ENCODE measurements around the gene UBE2Q2. TPM values are rescaled to one million over a fixed set of nuclear protein-coding genes. Genes with fewer than 3 reads are reported as not detected.

Gene UBE2Q2
- total RNA-seq, 1 experiment from 2014 or later: 27.0 TPM

DNA sequence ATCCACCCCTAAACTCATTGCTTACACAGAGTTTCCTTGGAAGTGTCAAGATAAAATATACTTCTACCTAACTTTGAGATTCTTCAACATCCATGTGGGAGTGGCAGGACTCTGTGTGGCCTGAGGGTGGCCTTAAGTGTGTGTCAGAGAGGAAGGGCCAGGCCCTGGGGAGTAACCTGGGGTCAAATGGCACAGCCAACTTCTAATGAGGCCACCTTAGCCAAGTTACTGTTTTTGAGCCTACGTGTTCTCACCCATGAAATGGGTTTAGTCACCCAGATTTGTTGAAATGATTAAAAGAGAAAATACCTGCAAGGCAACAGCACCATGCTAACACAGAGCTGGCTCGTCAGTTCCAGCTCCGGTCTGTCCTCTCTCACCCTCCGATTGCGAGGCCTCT is 28.5 kb upstream of the UBE2Q2 start:
- POLR2A ChIA-PET: no interaction called here
- no peak for TF ChIP-seq GRHL2 (CRISPR knock-in tag; IDR thresholded peaks at IDR 0.05; ENCODE audit: insufficient replicate concordance, severe bottlenecking)
- no peak for TF ChIP-seq ZNF232 (CRISPR knock-in tag; IDR thresholded peaks at IDR 0.05)
- TF ChIP-seq, protein P1, sequence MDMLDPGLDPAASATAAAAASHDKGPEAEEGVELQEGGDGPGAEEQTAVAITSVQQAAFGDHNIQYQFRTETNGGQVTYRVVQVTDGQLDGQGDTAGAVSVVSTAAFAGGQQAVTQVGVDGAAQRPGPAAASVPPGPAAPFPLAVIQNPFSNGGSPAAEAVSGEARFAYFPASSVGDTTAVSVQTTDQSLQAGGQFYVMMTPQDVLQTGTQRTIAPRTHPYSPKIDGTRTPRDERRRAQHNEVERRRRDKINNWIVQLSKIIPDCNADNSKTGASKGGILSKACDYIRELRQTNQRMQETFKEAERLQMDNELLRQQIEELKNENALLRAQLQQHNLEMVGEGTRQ (CRISPR knock-in tag; IDR thresholded peaks at IDR 0.05): no peak
- TF ChIP-seq JAZF1 (CRISPR knock-in tag; IDR thresholded peaks at IDR 0.05): no peak
- TF ChIP-seq, protein P2, sequence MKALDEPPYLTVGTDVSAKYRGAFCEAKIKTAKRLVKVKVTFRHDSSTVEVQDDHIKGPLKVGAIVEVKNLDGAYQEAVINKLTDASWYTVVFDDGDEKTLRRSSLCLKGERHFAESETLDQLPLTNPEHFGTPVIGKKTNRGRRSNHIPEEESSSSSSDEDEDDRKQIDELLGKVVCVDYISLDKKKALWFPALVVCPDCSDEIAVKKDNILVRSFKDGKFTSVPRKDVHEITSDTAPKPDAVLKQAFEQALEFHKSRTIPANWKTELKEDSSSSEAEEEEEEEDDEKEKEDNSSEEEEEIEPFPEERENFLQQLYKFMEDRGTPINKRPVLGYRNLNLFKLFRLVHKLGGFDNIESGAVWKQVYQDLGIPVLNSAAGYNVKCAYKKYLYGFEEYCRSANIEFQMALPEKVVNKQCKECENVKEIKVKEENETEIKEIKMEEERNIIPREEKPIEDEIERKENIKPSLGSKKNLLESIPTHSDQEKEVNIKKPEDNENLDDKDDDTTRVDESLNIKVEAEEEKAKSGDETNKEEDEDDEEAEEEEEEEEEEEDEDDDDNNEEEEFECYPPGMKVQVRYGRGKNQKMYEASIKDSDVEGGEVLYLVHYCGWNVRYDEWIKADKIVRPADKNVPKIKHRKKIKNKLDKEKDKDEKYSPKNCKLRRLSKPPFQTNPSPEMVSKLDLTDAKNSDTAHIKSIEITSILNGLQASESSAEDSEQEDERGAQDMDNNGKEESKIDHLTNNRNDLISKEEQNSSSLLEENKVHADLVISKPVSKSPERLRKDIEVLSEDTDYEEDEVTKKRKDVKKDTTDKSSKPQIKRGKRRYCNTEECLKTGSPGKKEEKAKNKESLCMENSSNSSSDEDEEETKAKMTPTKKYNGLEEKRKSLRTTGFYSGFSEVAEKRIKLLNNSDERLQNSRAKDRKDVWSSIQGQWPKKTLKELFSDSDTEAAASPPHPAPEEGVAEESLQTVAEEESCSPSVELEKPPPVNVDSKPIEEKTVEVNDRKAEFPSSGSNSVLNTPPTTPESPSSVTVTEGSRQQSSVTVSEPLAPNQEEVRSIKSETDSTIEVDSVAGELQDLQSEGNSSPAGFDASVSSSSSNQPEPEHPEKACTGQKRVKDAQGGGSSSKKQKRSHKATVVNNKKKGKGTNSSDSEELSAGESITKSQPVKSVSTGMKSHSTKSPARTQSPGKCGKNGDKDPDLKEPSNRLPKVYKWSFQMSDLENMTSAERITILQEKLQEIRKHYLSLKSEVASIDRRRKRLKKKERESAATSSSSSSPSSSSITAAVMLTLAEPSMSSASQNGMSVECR (CRISPR knock-in tag; IDR thresholded peaks at IDR 0.05; ENCODE audit: borderline replicate concordance): no peak
- TF ChIP-seq, protein P3, sequence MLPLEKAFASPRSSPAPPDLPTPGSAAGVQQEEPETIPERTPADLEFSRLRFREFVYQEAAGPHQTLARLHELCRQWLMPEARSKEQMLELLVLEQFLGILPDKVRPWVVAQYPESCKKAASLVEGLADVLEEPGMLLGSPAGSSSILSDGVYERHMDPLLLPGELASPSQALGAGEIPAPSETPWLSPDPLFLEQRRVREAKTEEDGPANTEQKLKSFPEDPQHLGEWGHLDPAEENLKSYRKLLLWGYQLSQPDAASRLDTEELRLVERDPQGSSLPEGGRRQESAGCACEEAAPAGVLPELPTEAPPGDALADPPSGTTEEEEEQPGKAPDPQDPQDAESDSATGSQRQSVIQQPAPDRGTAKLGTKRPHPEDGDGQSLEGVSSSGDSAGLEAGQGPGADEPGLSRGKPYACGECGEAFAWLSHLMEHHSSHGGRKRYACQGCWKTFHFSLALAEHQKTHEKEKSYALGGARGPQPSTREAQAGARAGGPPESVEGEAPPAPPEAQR (CRISPR knock-in tag; IDR thresholded peaks at IDR 0.05): no peak
- no peak for TF ChIP-seq EMX1 (CRISPR knock-in tag; IDR thresholded peaks at IDR 0.05)
- TF ChIP-seq, protein P4, sequence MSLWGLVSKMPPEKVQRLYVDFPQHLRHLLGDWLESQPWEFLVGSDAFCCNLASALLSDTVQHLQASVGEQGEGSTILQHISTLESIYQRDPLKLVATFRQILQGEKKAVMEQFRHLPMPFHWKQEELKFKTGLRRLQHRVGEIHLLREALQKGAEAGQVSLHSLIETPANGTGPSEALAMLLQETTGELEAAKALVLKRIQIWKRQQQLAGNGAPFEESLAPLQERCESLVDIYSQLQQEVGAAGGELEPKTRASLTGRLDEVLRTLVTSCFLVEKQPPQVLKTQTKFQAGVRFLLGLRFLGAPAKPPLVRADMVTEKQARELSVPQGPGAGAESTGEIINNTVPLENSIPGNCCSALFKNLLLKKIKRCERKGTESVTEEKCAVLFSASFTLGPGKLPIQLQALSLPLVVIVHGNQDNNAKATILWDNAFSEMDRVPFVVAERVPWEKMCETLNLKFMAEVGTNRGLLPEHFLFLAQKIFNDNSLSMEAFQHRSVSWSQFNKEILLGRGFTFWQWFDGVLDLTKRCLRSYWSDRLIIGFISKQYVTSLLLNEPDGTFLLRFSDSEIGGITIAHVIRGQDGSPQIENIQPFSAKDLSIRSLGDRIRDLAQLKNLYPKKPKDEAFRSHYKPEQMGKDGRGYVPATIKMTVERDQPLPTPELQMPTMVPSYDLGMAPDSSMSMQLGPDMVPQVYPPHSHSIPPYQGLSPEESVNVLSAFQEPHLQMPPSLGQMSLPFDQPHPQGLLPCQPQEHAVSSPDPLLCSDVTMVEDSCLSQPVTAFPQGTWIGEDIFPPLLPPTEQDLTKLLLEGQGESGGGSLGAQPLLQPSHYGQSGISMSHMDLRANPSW (CRISPR knock-in tag; conservative IDR thresholded peaks at IDR 0.05; ENCODE audit: low read depth): no peak
- TF ChIP-seq ZNF219 (CRISPR knock-in tag; IDR thresholded peaks at IDR 0.05; ENCODE audit: borderline replicate concordance): no peak
- no peak for TF ChIP-seq TCF7 (CRISPR knock-in tag; IDR thresholded peaks at IDR 0.05; ENCODE audit: low read depth)
- no peak for TF ChIP-seq ZNF317 (CRISPR knock-in tag; IDR thresholded peaks at IDR 0.05; ENCODE audit: borderline replicate concordance, low read depth)
- TF ChIP-seq NR3C1 (CRISPR knock-in tag; conservative IDR thresholded peaks at IDR 0.05; ENCODE audit: low read depth): no peak
- TF ChIP-seq MXD4 (CRISPR knock-in tag; IDR thresholded peaks at IDR 0.05; ENCODE audit: borderline replicate concordance): no peak
- no peak; the same call in 1 of the 2 replicates for ATAC-seq
- peaks cover 2% of the 10 kb centered on the region; the same call in 1 of the 2 replicates for H3K27me3 Mint-ChIP-seq (ENCODE audit: low read depth)
- no peak overlapping the region for H3K27ac Mint-ChIP-seq
- H3K4me3 Mint-ChIP-seq: no peak overlapping the region
- DNase-seq (ENCODE audit: low spot score): no peak
- no peaks in the 10 kb centered on the region for H3K36me3 Mint-ChIP-seq
- CTCF ChIA-PET: interaction anchor here (1.0 to 2.7 kb wide), 9 partner anchors 8 to 128 kb away, joined by 3 to 7 read pairs (median 4); no protein-coding TSS in a partner anchor
- peaks cover 9% of the 10 kb centered on the region for H3K4me1 Mint-ChIP-seq
- 0 out of 2 replicates have a peak, but pooled peaks cover 6% of the 10 kb centered on the region for H3K9me3 Mint-ChIP-seq

Measured in WTC11 (cell line).